HEK293 (cell line): ENCODE measurements around the gene MRFAP1.
A peak's percentile ranks its signal among the peaks of the same experiment; 100 is the strongest.

Experiments used
- GLIS1 ChIP-seq: fragments of 450-650 bp; formaldehyde crosslinking; IDR thresholded peaks from 2 replicates; pipeline ENCODE4 v1.5.1; 2016; ENCODE audit warnings: missing biosample characterization, missing genetic modification characterization
- HIC1 ChIP-seq: fragments of 450-650 bp; formaldehyde crosslinking; IDR thresholded peaks from 2 replicates; pipeline ENCODE4 v1.5.1; 2016; ENCODE audit warnings: missing biosample characterization, missing genetic modification characterization
- HOXC10 ChIP-seq: sonication (generic); formaldehyde crosslinking; IDR thresholded peaks from 2 replicates; pipeline ENCODE4 v1.8.1; 2023; ENCODE audit warnings: mild to moderate bottlenecking, missing genetic modification reagents
- HOXD13 ChIP-seq: sonication (generic); formaldehyde crosslinking; IDR thresholded peaks from 2 replicates; pipeline ENCODE4 v1.8.0; 2022; ENCODE audit warnings: missing genetic modification reagents, borderline replicate concordance
- PATZ1 ChIP-seq: fragments of 450-650 bp; formaldehyde crosslinking; IDR thresholded peaks from 2 replicates; pipeline ENCODE4 v1.5.1; 2016; ENCODE audit warnings: missing biosample characterization, missing genetic modification characterization
- PRDM10 ChIP-seq: fragments of 450-650 bp; formaldehyde crosslinking; IDR thresholded peaks from 2 replicates; pipeline ENCODE4 v1.5.1; 2016; ENCODE audit warnings: missing biosample characterization, missing genetic modification characterization
- REPIN1 ChIP-seq: fragments of 450-650 bp; formaldehyde crosslinking; IDR thresholded peaks from 2 replicates; pipeline ENCODE4 v1.5.1; 2017; ENCODE audit warnings: missing biosample characterization, missing genetic modification characterization, low read depth
- REST ChIP-seq: fragments of 450-650 bp; formaldehyde crosslinking; IDR thresholded peaks from 2 replicates; pipeline ENCODE4 v1.5.1; 2016; ENCODE audit warnings: missing biosample characterization, missing genetic modification characterization
- SCRT2 ChIP-seq: fragments of 450-650 bp; formaldehyde crosslinking; IDR thresholded peaks from 2 replicates; pipeline ENCODE4 v1.5.1; 2016; ENCODE audit warnings: missing biosample characterization, missing genetic modification characterization
- SP2 ChIP-seq: fragments of 450-650 bp; formaldehyde crosslinking; IDR thresholded peaks from 2 replicates; pipeline ENCODE4 v1.5.1; 2016; ENCODE audit warnings: missing biosample characterization, missing genetic modification characterization
- ZBTB17 ChIP-seq: fragments of 450-650 bp; formaldehyde crosslinking; IDR thresholded peaks from 2 replicates; pipeline ENCODE4 v1.5.1; 2016; ENCODE audit warnings: missing biosample characterization, missing genetic modification characterization
- ZBTB20 ChIP-seq: fragments of 450-650 bp; formaldehyde crosslinking; IDR thresholded peaks from 2 replicates; pipeline ENCODE4 v1.5.1; 2016; ENCODE audit warnings: missing biosample characterization, missing genetic modification characterization
- ZNF169 ChIP-seq: fragments of 450-650 bp; formaldehyde crosslinking; IDR thresholded peaks from 2 replicates; pipeline ENCODE4 v1.5.1; 2016; ENCODE audit warnings: missing biosample characterization, missing genetic modification characterization
- ZNF223 ChIP-seq: fragments of 450-650 bp; formaldehyde crosslinking; IDR thresholded peaks from 2 replicates; pipeline ENCODE4 v1.5.1; 2016; ENCODE audit warnings: missing biosample characterization, missing genetic modification characterization
- ZNF292 ChIP-seq: fragments of 450-650 bp; formaldehyde crosslinking; IDR thresholded peaks from 2 replicates; pipeline ENCODE4 v1.5.1; 2016; ENCODE audit warnings: low read depth, missing biosample characterization, missing genetic modification characterization, borderline replicate concordance
- ZNF354C ChIP-seq: fragments of 450-650 bp; formaldehyde crosslinking; IDR thresholded peaks from 2 replicates; pipeline ENCODE4 v1.5.1; 2016; ENCODE audit warnings: missing biosample characterization, missing genetic modification characterization, low read depth, borderline replicate concordance
- ZNF394 ChIP-seq: fragments of 450-650 bp; formaldehyde crosslinking; IDR thresholded peaks from 2 replicates; pipeline ENCODE4 v1.5.1; 2016; ENCODE audit warnings: missing biosample characterization, missing genetic modification characterization, mild to moderate bottlenecking, moderate library complexity, borderline replicate concordance
- ZNF513 ChIP-seq: fragments of 450-650 bp; IDR thresholded peaks from 2 replicates; pipeline ENCODE4 v1.5.1; 2018; ENCODE audit warnings: missing biosample characterization, missing genetic modification characterization
- ZNF521 ChIP-seq: fragments of 450-650 bp; formaldehyde crosslinking; IDR thresholded peaks from 2 replicates; pipeline ENCODE4 v1.5.1; 2017; ENCODE audit warnings: missing biosample characterization, mild to moderate bottlenecking, missing genetic modification characterization
- ZNF639 ChIP-seq: fragments of 450-650 bp; formaldehyde crosslinking; IDR thresholded peaks from 2 replicates; pipeline ENCODE4 v1.5.1; 2016; ENCODE audit warnings: missing biosample characterization, missing genetic modification characterization
- ZNF670 ChIP-seq: fragments of 450-650 bp; formaldehyde crosslinking; IDR thresholded peaks from 2 replicates; pipeline ENCODE4 v1.5.1; 2016; ENCODE audit warnings: missing biosample characterization, missing genetic modification characterization, low read depth
- ZSCAN16 ChIP-seq: fragments of 450-650 bp; formaldehyde crosslinking; IDR thresholded peaks from 2 replicates; pipeline ENCODE4 v1.5.1; 2016; ENCODE audit warnings: missing biosample characterization, missing genetic modification characterization
- ZXDB ChIP-seq: fragments of 450-650 bp; formaldehyde crosslinking; IDR thresholded peaks from 2 replicates; pipeline ENCODE4 v1.5.1; 2016; ENCODE audit warnings: missing biosample characterization, missing genetic modification characterization

The MRFAP1 gene

GRCh38 chr4:6673660-6674499 lies 33.4 kb downstream of the MRFAP1 start (continued):
- no peak for TF ChIP-seq ZNF292 (tag by site-specific recombination)
- TF ChIP-seq SCRT2 (tag by site-specific recombination), result peak; percentile 99
- TF ChIP-seq ZSCAN16 (tag by site-specific recombination), result no peak
- TF ChIP-seq HIC1 (tag by site-specific recombination), result no peak
- peak; percentile 32; the same call in 1 of the 2 replicates for TF ChIP-seq PRDM10 (tag by site-specific recombination)
- no peak for TF ChIP-seq ZNF513 (tag by site-specific recombination)
- TF ChIP-seq ZNF670, result no peak
- TF ChIP-seq SP2, result peak; percentile 35; the same call in 1 of the 2 replicates
- no peak for TF ChIP-seq ZNF521 (tag by site-specific recombination)
- TF ChIP-seq HOXD13, result no peak
- peak; percentile 6; the same call in 1 of the 2 replicates for TF ChIP-seq ZBTB17
- no peak for TF ChIP-seq HOXC10
- TF ChIP-seq ZNF169, result no peak
- TF ChIP-seq REST (tag by site-specific recombination), result peak; percentile 11; the same call in 1 of the 2 replicates
- TF ChIP-seq REPIN1, result no peak
- peak; percentile 71 for TF ChIP-seq PATZ1 (tag by site-specific recombination)
- TF ChIP-seq ZNF354C (tag by site-specific recombination), result no peak
- TF ChIP-seq GLIS1 (tag by site-specific recombination), result no peak
- peak; percentile 54; the same call in 1 of the 2 replicates for TF ChIP-seq ZBTB20
- TF ChIP-seq ZNF639 (tag by site-specific recombination), result no peak
- TF ChIP-seq ZNF223 (tag by site-specific recombination), result no peak
- peak; percentile 50; the same call in 1 of the 2 replicates for TF ChIP-seq ZXDB (tag by site-specific recombination)
- TF ChIP-seq ZNF394 (tag by site-specific recombination), result 0 out of 2 replicates have a peak, but pooled peaks have one; percentile 7
